ENCODE data around the gene CCDC107.

- TF ChIP-seq GATA2 (IDR thresholded peaks at IDR 0.05; ENCODE audit: low read depth, low read length) (no peak), GATA3 (IDR thresholded peaks at IDR 0.05; ENCODE audit: low read depth, low read length) (no peak)
Measured at GRCh38 chr9:35664531-35665470, 6.7 kb downstream of the CCDC107 start, which contains the start of gene ARHGEF39.
